ENCODE results near the gene EFCAB12. TPM values are rescaled to one million over a fixed set of nuclear protein-coding genes. Genes with fewer than 3 reads are reported as not detected.
A peak's percentile ranks its signal among the peaks of the same experiment; 100 is the strongest.
"Not testable (repeated sequence)": the region's sequence is repeated elsewhere in the genome, so short reads cannot be mapped to it uniquely, and the experiment has no call there.

Gene EFCAB12
- total RNA-seq, 1 donor: 0.27 TPM

GRCh38 chr3:129399145-129399894 is 29.1 kb downstream of the EFCAB12 start:
- DNase-seq (ENCODE audit: low read depth in 2 of 3, low spot score in 2 of 3): peak; percentile 69 to 95 (median 92)

GRCh38 chr3:129398803-129399144 is 29.7 kb downstream of the EFCAB12 start:
- peak in 1 of 3 donors; percentile 23 for DNase-seq (ENCODE audit: low read depth in 2 of 3, low spot score in 2 of 3)

GRCh38 chr3:129393760-129394564 is 34.5 kb downstream of the EFCAB12 start:
- DNase-seq (ENCODE audit: low read depth in 2 of 3, low spot score in 2 of 3): not testable (repeated sequence)

GRCh38 chr3:129393271-129393670 is 35.2 kb downstream of the EFCAB12 start:
- no peak for DNase-seq (ENCODE audit: low read depth in 2 of 3, low spot score in 2 of 3)

GRCh38 chr3:129392106-129392887 is 36.1 kb downstream of the EFCAB12 start:
- not testable (repeated sequence) for DNase-seq (ENCODE audit: low read depth in 2 of 3, low spot score in 2 of 3)

GRCh38 chr3:129391583-129391982 is 36.9 kb downstream of the EFCAB12 start:
- DNase-seq (ENCODE audit: low read depth in 2 of 3, low spot score in 2 of 3): not testable (repeated sequence)

GRCh38 chr3:129389572-129389937 is 38.9 kb downstream of the EFCAB12 start:
- DNase-seq (ENCODE audit: low read depth in 2 of 3, low spot score in 2 of 3): no peak

- not testable (repeated sequence) for DNase-seq (ENCODE audit: low read depth in 2 of 3, low spot score in 2 of 3)
These were observed 39.5 kb downstream of the EFCAB12 start for GRCh38 chr3:129388791-129389571.

GRCh38 chr3:129387487-129387886 is 40.9 kb downstream of the EFCAB12 start:
- no peak for DNase-seq (ENCODE audit: low read depth in 2 of 3, low spot score in 2 of 3)

GRCh38 chr3:129386984-129387383 is 41.5 kb downstream of the EFCAB12 start:
- DNase-seq (ENCODE audit: low read depth in 2 of 3, low spot score in 2 of 3): no peak

GRCh38 chr3:129385507-129385906 is 42.9 kb downstream of the EFCAB12 start:
- not testable (repeated sequence) for DNase-seq (ENCODE audit: low read depth in 2 of 3, low spot score in 2 of 3)

- DNase-seq (ENCODE audit: low read depth in 2 of 3, low spot score in 2 of 3): no peak
These were observed 43.7 kb downstream of the EFCAB12 start for GRCh38 chr3:129384594-129385323.

- DNase-seq (ENCODE audit: low read depth in 2 of 3, low spot score in 2 of 3): not testable (repeated sequence)
These were observed 44.3 kb downstream of the EFCAB12 start for GRCh38 chr3:129384103-129384502.

GRCh38 chr3:129383292-129383860 is 45.1 kb downstream of the EFCAB12 start:
- peak in 2 of 3 donors; percentile 43 to 75 for DNase-seq (ENCODE audit: low read depth in 2 of 3, low spot score in 2 of 3)

- DNase-seq (ENCODE audit: low read depth in 2 of 3, low spot score in 2 of 3): no peak
These were observed 46.1 kb downstream of the EFCAB12 start for GRCh38 chr3:129382366-129382765.

- DNase-seq (ENCODE audit: low read depth in 2 of 3, low spot score in 2 of 3): no peak
These were observed 48.7 kb downstream of the EFCAB12 start for GRCh38 chr3:129379582-129380358.

- DNase-seq (ENCODE audit: low read depth in 2 of 3, low spot score in 2 of 3): no peak
These were observed 49.5 kb downstream of the EFCAB12 start for GRCh38 chr3:129378949-129379348.

GRCh38 chr3:129377615-129378014 is 50.8 kb downstream of the EFCAB12 start:
- no peak for DNase-seq (ENCODE audit: low read depth in 2 of 3, low spot score in 2 of 3)

- DNase-seq (ENCODE audit: low read depth in 2 of 3, low spot score in 2 of 3): no peak
These were observed 53.3 kb downstream of the EFCAB12 start for GRCh38 chr3:129375099-129375498.

Measured in hematopoietic multipotent progenitor cell (in vitro differentiated cells).